Fibroblast of villous mesenchyme (primary cell): ENCODE measurements around the gene CLSTN1. TPM values are rescaled to one million over a fixed set of nuclear protein-coding genes. Genes with fewer than 3 reads are reported as not detected.

Experiments
- DNase-seq: peaks from one replicate; pipeline ENCODE4 v3.0.0-alpha.2; 2010; ENCODE audit warnings: low read depth
- H3K4me3 ChIP-seq: 2 replicates; pipeline ENCODE4 v1.5.1; 2011; ENCODE audit warnings: low read depth, mild to moderate bottlenecking, low read length
- total RNA-seq: library from RNA; depleted of rRNA; stranded (reverse); fragments of >200 nt; gene quantifications from 2 replicates; pipeline ENCODE4 v1.2.3, GENCODE V29; 2012
- TF ChIP-seq, protein P1 (sequence below): IDR thresholded peaks from 2 replicates; pipeline ENCODE4 v1.5.1; 2012; ENCODE audit warnings: low read depth, mild to moderate bottlenecking, low read length; ENCODE audit not compliant: insufficient read depth

Gene CLSTN1
- total RNA-seq, 1 donor, result 126 TPM

DNA sequence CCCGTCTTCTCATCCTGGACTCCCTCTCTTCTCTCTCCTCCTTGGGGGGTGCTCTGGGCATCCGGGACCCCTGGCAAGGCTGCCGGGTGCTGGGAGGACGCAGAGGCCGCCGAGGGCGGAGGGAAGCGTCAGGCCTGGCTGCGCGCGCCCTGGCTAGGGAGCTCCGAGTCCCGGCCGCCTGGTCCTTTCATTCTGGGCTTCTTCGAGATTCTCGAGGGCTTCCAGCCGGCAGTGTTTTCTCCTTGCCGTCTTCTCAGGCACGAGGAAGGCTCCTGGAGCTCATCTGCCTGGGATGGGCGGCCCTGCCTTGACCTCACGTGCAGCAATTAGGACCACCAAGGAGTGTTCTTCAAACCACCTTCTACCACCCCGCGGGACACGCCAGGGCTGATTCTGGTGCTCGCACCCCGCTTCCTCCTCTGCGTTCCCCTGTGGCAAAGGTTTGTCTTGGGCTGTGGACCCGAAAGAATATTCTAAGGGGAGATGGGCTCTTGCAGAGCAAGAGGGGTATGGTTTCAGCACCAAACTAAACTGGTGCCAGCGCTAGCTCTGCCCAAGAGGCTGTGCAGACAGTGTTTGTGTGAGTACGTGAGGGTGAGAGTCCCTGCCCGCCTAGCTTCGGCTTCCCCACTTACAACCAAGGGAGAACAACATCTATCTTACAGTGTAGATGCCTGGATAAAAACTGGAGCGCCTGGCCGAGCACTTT, 135.7 kb downstream of the CLSTN1 start:
- H3K4me3 ChIP-seq, result peak overlapping the region; percentile 77
- DNase-seq, result peak; percentile 30
- TF ChIP-seq, protein P1, sequence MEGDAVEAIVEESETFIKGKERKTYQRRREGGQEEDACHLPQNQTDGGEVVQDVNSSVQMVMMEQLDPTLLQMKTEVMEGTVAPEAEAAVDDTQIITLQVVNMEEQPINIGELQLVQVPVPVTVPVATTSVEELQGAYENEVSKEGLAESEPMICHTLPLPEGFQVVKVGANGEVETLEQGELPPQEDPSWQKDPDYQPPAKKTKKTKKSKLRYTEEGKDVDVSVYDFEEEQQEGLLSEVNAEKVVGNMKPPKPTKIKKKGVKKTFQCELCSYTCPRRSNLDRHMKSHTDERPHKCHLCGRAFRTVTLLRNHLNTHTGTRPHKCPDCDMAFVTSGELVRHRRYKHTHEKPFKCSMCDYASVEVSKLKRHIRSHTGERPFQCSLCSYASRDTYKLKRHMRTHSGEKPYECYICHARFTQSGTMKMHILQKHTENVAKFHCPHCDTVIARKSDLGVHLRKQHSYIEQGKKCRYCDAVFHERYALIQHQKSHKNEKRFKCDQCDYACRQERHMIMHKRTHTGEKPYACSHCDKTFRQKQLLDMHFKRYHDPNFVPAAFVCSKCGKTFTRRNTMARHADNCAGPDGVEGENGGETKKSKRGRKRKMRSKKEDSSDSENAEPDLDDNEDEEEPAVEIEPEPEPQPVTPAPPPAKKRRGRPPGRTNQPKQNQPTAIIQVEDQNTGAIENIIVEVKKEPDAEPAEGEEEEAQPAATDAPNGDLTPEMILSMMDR, result no peak

DNA sequence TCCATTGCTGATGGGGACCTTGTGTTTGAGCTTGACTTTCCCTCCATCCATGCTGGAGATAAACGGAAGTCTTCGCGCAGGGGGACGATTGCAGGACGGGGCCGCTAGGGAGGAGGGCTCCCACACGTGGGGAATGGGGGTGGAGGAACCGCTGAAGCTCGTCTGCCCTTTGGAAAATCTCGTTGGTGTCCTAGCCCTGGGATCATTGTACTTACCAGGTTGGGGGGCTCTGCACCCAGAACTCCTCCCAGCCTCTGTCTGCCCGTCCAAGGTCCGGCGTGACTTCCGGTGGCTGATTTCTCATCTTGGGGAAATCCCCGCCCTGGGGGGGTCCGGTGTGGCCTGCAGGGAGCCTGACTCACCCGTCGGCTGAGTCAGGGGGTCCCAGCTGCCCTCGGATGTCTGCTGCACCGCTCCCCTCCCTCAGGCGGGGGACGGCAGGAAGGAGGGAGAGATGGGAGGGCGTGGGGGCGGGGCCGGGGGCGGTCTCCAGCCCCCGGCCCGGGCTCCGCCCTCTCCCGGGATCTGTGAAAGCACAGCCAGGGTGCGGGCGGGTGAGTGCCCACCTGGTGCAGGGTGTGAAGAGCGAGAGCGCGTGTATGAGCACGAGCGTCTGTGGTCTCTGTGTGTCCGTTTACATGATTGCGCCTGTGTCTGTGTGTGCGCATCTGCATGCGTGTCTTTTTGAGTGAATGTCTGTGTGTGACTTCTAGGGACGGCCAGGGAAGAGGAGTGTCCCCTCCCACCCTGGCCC, 136.5 kb downstream of the CLSTN1 start:
- TF ChIP-seq, protein P1, result peak; percentile 18
- DNase-seq, result peak; percentile 43
- H3K4me3 ChIP-seq, result peak overlapping the region; percentile 77

DNA sequence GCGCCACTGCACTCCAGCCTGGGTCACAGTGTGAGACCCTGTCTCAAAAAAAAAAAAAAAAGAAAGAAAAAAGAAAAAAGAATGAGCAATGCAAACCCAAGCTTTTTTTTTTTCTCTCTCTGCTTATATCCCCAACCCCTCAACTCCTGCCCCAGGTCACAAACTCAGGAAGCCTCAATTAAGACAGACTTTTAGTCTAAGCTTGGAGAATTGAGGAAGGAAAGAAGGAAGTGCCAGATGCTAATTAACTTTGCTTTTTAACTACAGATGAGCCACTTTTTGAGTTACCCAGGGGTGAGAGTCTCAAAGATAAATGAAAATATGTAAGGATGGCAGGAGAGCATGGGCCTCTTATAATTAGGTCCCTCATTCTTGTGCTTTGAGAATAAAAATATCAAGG, 139.0 kb downstream of the CLSTN1 start:
- H3K4me3 ChIP-seq, result no peak overlapping the region
- TF ChIP-seq, protein P1, result no peak
- DNase-seq, result no peak

DNA sequence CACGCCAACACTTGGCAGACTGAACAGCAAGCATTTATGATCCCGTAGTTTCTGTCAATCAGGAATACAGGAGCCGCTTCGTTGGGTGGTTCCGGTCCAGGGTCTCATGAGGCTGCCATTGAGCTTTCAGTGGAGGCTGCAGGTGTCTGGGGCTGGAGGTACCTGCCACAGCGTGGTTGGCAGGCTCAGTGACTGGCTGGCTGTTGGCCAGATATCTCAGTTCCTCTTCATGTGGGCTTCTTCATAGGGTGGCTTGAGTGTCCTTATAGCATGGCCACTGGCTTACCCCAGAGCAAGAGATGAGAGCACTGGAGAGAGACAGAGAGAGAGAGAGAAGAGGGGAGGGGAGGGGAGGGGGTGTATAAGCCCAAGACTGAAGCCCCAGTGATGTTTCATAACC, 142.9 kb downstream of the CLSTN1 start:
- no peak overlapping the region for H3K4me3 ChIP-seq
- no peak for DNase-seq
- TF ChIP-seq, protein P1, result no peak

DNA sequence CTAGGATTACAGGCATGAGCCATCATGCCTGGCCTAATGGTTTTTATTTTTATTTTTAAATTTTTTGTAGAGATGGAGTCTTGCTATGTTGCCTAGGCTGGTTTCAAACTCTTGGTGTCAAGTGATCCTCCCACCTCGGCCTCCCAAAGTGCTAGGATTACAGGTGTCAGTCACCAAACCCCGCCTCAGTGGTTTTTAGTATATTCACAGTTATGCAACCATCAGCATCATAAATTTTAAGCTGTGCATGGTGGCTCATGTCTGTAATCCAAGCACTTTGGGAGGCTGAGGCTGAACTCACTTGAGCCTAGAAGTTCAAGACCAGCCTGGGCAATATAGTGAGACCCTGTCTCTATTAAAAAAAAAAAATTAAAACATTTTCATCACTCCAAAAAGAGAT, 143.7 kb downstream of the CLSTN1 start:
- no peak overlapping the region for H3K4me3 ChIP-seq
- TF ChIP-seq, protein P1, result no peak
- DNase-seq, result no peak

Other genes starting within 250 kb of the CLSTN1 start
- 6.8 and 6.9 TPM in 2 replicates for gene TMEM201, start 235.1 kb downstream of the CLSTN1 start, total RNA-seq
- 10.0 and 27.6 TPM in 2 replicates for gene PIK3CD, start 172.2 kb downstream of the CLSTN1 start, total RNA-seq
- gene CTNNBIP1, start 86.3 kb upstream of the CLSTN1 start, total RNA-seq, result 13.4 and 20.3 TPM in 2 replicates
- 28.7 and 37.6 TPM in 2 replicates for gene LZIC, start 119.4 kb upstream of the CLSTN1 start, total RNA-seq
- gene NMNAT1, start 119.5 kb upstream of the CLSTN1 start, total RNA-seq, result 7.1 and 13.8 TPM in 2 replicates
- gene RBP7, start 173.3 kb upstream of the CLSTN1 start, total RNA-seq, result 0.43 TPM in 1 of 2 replicates, not detected in the other
- gene UBE4B, start 209.0 kb upstream of the CLSTN1 start, total RNA-seq, result 42.8 and 47.9 TPM in 2 replicates